H1 (cell line): ENCODE data around the gene FNDC10. TPM values are rescaled to one million over a fixed set of nuclear protein-coding genes. Genes with fewer than 3 reads are reported as not detected.

ENCODE experiments used
- CTCF ChIA-PET: fragments of 300-600 bp; sonication (Branson Sonifier 250); formaldehyde crosslinking; loops from one replicate; lab custom pipeline; 2021; ENCODE audit not compliant: partially characterized antibody; lab: Charles Lee
- POLR2A ChIA-PET: fragments of 300-600 bp; sonication (Branson Sonifier 250); formaldehyde crosslinking; loops from one replicate; lab custom pipeline; 2021; ENCODE audit warnings: inconsistent platforms; ENCODE audit not compliant: partially characterized antibody; lab: Charles Lee
- DNase-seq, 2 experiments: peaks; one replicate each; pipeline versions ENCODE4 v3.0.0 to v3.0.0-alpha.2; 2010 to 2022; ENCODE audit warnings: low spot score in 2 of 2, low read depth in 1 of 2, mixed read lengths in 1 of 2
- FAIRE-seq: peaks from 2 replicates; lab custom pipeline; 2011; peaks lifted over from hg19 to GRCh38; lab: Jason Lieb, UNC
- H2AFZ ChIP-seq: 2 replicates; pipeline ENCODE4 v1.8.1; 2012; ENCODE audit warnings: low read length, inconsistent platforms
- H2AK5ac ChIP-seq: 2 replicates; pipeline ENCODE4 v1.6.1; 2013; ENCODE audit warnings: low read depth, low read length
- H2BK120ac ChIP-seq: replicated peaks from 2 replicates; pipeline ENCODE3; 2013; ENCODE audit warnings: low read depth, low read length, inconsistent platforms
- H2BK12ac ChIP-seq: 2 replicates; pipeline ENCODE4 v1.6.1; 2013; ENCODE audit warnings: low read depth, low read length
- H2BK15ac ChIP-seq: 2 replicates; pipeline ENCODE4 v1.6.1; 2013; ENCODE audit warnings: low read length
- H2BK20ac ChIP-seq: 2 replicates; pipeline ENCODE4 v1.6.1; 2013; ENCODE audit warnings: low read length
- H2BK5ac ChIP-seq: 2 replicates; pipeline ENCODE4 v1.6.1; 2013; ENCODE audit warnings: low read depth, low read length
- H3K14ac ChIP-seq: 2 replicates; pipeline ENCODE4 v1.6.1; 2013; ENCODE audit warnings: inconsistent platforms; ENCODE audit not compliant: insufficient read length
- H3K18ac ChIP-seq: 2 replicates; pipeline ENCODE4 v1.6.1; 2013; ENCODE audit warnings: low read length; ENCODE audit errors: extremely low read depth
- H3K23ac ChIP-seq: 2 replicates; pipeline ENCODE4 v1.6.1; 2013; ENCODE audit warnings: inconsistent platforms; ENCODE audit not compliant: insufficient read length
- H3K23me2 ChIP-seq: 2 replicates; pipeline ENCODE4 v1.6.1; 2013; ENCODE audit warnings: low read depth, low read length
- H3K27ac ChIP-seq: 2 replicates; pipeline ENCODE4 v1.6.1; 2011; ENCODE audit warnings: low read depth, low read length, inconsistent platforms
- H3K27me3 ChIP-seq, 4 experiments: replicated peaks in 1 of 4; 1 replicate in 1 of 4; 2 replicates in 3 of 4; pipeline versions ENCODE4 v1.6.1 to v1.8.1; 2011 to 2013; ENCODE audit warnings: low read length in 3 of 4, mild to moderate bottlenecking in 3 of 4, inconsistent platforms in 2 of 4, mixed read lengths in 2 of 4, moderate library complexity in 1 of 4; ENCODE audit not compliant: control insufficient read depth in 3 of 4, insufficient read depth in 3 of 4; ENCODE audit errors: extremely low read depth in 1 of 4
- H3K36me3 ChIP-seq, 4 experiments: 2 replicates each; pipeline versions ENCODE4 v1.6.1 to v1.8.1; 2011 to 2013; ENCODE audit warnings: mild to moderate bottlenecking in 4 of 4, low read length in 3 of 4, moderate library complexity in 2 of 4, control low read depth in 1 of 4, inconsistent platforms in 1 of 4; ENCODE audit not compliant: insufficient read depth in 4 of 4, control insufficient read depth in 2 of 4
- H3K4ac ChIP-seq: replicated peaks from 2 replicates; pipeline ENCODE3; 2013; ENCODE audit warnings: low read length, low read depth, mixed read lengths, inconsistent platforms; ENCODE audit not compliant: insufficient read length
- H3K4me1 ChIP-seq, 4 experiments: replicated peaks in 1 of 4; 1 replicate in 1 of 4; 2 replicates in 3 of 4; pipeline versions ENCODE4 v1.6.1 to v1.8.1; 2011 to 2013; ENCODE audit warnings: low read length in 3 of 4, inconsistent platforms in 2 of 4, mixed read lengths in 1 of 4; ENCODE audit not compliant: insufficient read depth in 4 of 4, control insufficient read depth in 3 of 4
- H3K4me2 ChIP-seq, 2 experiments: 2 replicates each; pipeline versions ENCODE4 v1.6.1 to v1.8.1; 2011 to 2013; ENCODE audit warnings: low read depth in 2 of 2, low read length in 2 of 2, control low read depth in 1 of 2, inconsistent platforms in 1 of 2, mild to moderate bottlenecking in 1 of 2; ENCODE audit not compliant: insufficient read depth in 1 of 2
- H3K4me3 ChIP-seq, 4 experiments: fragments of 200-600, 300-600 bp in 1 of 4; sonication (generic), shearing (Covaris generic), sonication (Bioruptor Twin) in 1 of 4; 2 replicates each; pipeline versions ENCODE4 v1.5.1 to v1.8.1; 2011 to 2016; ENCODE audit warnings: low read length in 4 of 4, low read depth in 3 of 4, control low read depth in 2 of 4, inconsistent platforms in 2 of 4, mild to moderate bottlenecking in 2 of 4, mixed read lengths in 1 of 4, moderate library complexity in 1 of 4; ENCODE audit not compliant: insufficient read depth in 2 of 4; ENCODE audit errors: extremely low read depth in 1 of 4
- H3K56ac ChIP-seq: replicated peaks from 2 replicates; pipeline ENCODE3; 2013; ENCODE audit warnings: low read depth, mild to moderate bottlenecking, mixed read lengths, low read length, inconsistent platforms; ENCODE audit not compliant: insufficient read length
- H3K79me1 ChIP-seq: 2 replicates; pipeline ENCODE4 v1.6.1; 2013; ENCODE audit warnings: low read depth, low read length, control low read depth
- H3K79me2 ChIP-seq, 2 experiments: 2 replicates each; pipeline versions ENCODE4 v1.6.1 to v1.8.1; 2012 to 2013; ENCODE audit warnings: low read length in 2 of 2, mild to moderate bottlenecking in 2 of 2, inconsistent platforms in 1 of 2; ENCODE audit not compliant: insufficient read depth in 2 of 2, control insufficient read depth in 1 of 2
- H3K9ac ChIP-seq, 4 experiments: replicated peaks in 1 of 4; 1 replicate in 1 of 4; 2 replicates in 3 of 4; pipeline versions ENCODE4 v1.6.1 to v1.8.1; 2011 to 2013; ENCODE audit warnings: low read depth in 3 of 4, low read length in 3 of 4, control low read depth in 2 of 4, mild to moderate bottlenecking in 2 of 4, moderate library complexity in 2 of 4, inconsistent platforms in 1 of 4; ENCODE audit errors: extremely low read depth in 1 of 4
- H3K9me3 ChIP-seq, 2 experiments: 2 replicates each; pipeline versions ENCODE4 v1.6.1 to v1.8.1; 2012 to 2013; ENCODE audit warnings: mild to moderate bottlenecking in 2 of 2, moderate library complexity in 2 of 2, control low read depth in 1 of 2, inconsistent platforms in 1 of 2, low read depth in 1 of 2, low read length in 1 of 2, mixed read lengths in 1 of 2; ENCODE audit not compliant: insufficient read depth in 2 of 2
- H4K20me1 ChIP-seq, 2 experiments: replicated peaks in 1 of 2; 2 replicates each; pipeline versions ENCODE3 to v1.8.1; 2011 to 2013; ENCODE audit warnings: inconsistent platforms in 2 of 2, low read length in 2 of 2, mild to moderate bottlenecking in 1 of 2; ENCODE audit not compliant: insufficient read depth in 2 of 2, control insufficient read depth in 1 of 2
- H4K5ac ChIP-seq: 2 replicates; pipeline ENCODE4 v1.6.1; 2013; ENCODE audit warnings: low read length, low read depth, mixed read lengths, inconsistent platforms; ENCODE audit not compliant: insufficient read length
- H4K8ac ChIP-seq: 2 replicates; pipeline ENCODE4 v1.8.0; 2013; ENCODE audit warnings: mild to moderate bottlenecking, moderate library complexity, low read length, inconsistent platforms; ENCODE audit not compliant: insufficient read depth; ENCODE audit errors: extremely low read depth
- H4K91ac ChIP-seq: replicated peaks from 2 replicates; pipeline ENCODE3; 2013; ENCODE audit warnings: low read length, mixed read lengths, inconsistent platforms; ENCODE audit not compliant: insufficient read length
- ATF2 ChIP-seq: IDR thresholded peaks from 2 replicates; pipeline ENCODE4 v1.6.1; 2012; ENCODE audit warnings: low read length, inconsistent platforms
- CHD1 ChIP-seq: IDR thresholded peaks from 2 replicates; pipeline ENCODE4 v1.6.1; 2012; ENCODE audit warnings: low read depth, low read length, improper control_type of control experiment
- CHD2 ChIP-seq: IDR thresholded peaks from 2 replicates; pipeline ENCODE4 v1.6.1; 2012; ENCODE audit warnings: low read length, improper control_type of control experiment
- FOSL1 ChIP-seq: IDR thresholded peaks from 2 replicates; pipeline ENCODE4 v1.6.1; 2011; ENCODE audit warnings: mild to moderate bottlenecking, low read depth, low read length, moderate library complexity; ENCODE audit not compliant: insufficient read depth
- GABPA ChIP-seq: IDR thresholded peaks from 2 replicates; pipeline ENCODE4 v1.6.1; 2011; ENCODE audit warnings: mild to moderate bottlenecking, low read length, moderate library complexity, borderline replicate concordance; ENCODE audit not compliant: insufficient read depth
- GTF2F1 ChIP-seq: IDR thresholded peaks from 2 replicates; pipeline ENCODE4 v1.6.1; 2012; ENCODE audit warnings: low read depth, low read length, improper control_type of control experiment, borderline replicate concordance
- HDAC6 ChIP-seq: IDR thresholded peaks from one replicate; pipeline ENCODE4 v1.7.1; 2012; ENCODE audit warnings: low read depth, mild to moderate bottlenecking, inconsistent platforms, low read length, moderate library complexity
- PHF8 ChIP-seq: fragments of 200-600 bp; sonication (generic); conservative IDR thresholded peaks from 2 replicates; pipeline ENCODE4 v1.7.1; 2012; ENCODE audit warnings: low read depth, mild to moderate bottlenecking, inconsistent platforms, low read length, moderate library complexity
- SAP30 ChIP-seq: fragments of 300-600 bp; sonication (generic); IDR thresholded peaks from 2 replicates; pipeline ENCODE4 v1.7.1; 2012; ENCODE audit warnings: low read length, moderate library complexity, mild to moderate bottlenecking, inconsistent platforms; ENCODE audit not compliant: insufficient read depth, insufficient replicate concordance
- SIRT6 ChIP-seq: IDR thresholded peaks from one replicate; pipeline ENCODE4 v1.7.1; 2012; ENCODE audit warnings: low read length, inconsistent platforms
- SP2 ChIP-seq: IDR thresholded peaks from 2 replicates; pipeline ENCODE4 v1.6.1; 2012; ENCODE audit warnings: mild to moderate bottlenecking, low read length, inconsistent platforms
- TBP ChIP-seq: IDR thresholded peaks from 2 replicates; pipeline ENCODE4 v1.6.1; 2011; ENCODE audit warnings: low read depth, low read length, improper control_type of control experiment
- WGBS, 2 experiments: shearing (Covaris generic) in 1 of 2; methylation state at CpG; one replicate each; pipeline versions ENCODE4 v1.1.6 to v1.1.7; 2013 to 2015; ENCODE audit warnings: low lambda C conversion rate in 2 of 2, mixed read lengths in 2 of 2, inconsistent platforms in 1 of 2, low coverage in 1 of 2, missing lambda C conversion rate in 1 of 2; ENCODE audit not compliant: insufficient replicate concordance in 2 of 2, insufficient coverage in 1 of 2, insufficient read length in 1 of 2; ENCODE audit errors: extremely low coverage in 1 of 2, missing lambda C conversion rate in 1 of 2; 5-methylcytosine and 5-hydroxymethylcytosine counted together
- polyA plus RNA-seq, 7 experiments: library from polyadenylated mRNA; depleted of rRNA in 3 of 7; stranded (reverse) in 5 of 7; unstranded in 2 of 7; fragments of >200 nt in 5 of 7; fragments of 200-250 nt in 2 of 7; gene quantifications; 1 replicate in 5 of 7; 2 replicates in 1 of 7; 4 replicates in 1 of 7; pipeline versions ENCODE4 v1.2.1 to v1.2.3, GENCODE V29; 2011 to 2013; ENCODE audit warnings: missing spikeins in 2 of 7, mixed read lengths in 2 of 7
- total RNA-seq: library from RNA; stranded (reverse); fragmentation: NEBNext Ultra II Directional; extraction: Animal tissue kit (Norgen Biotek cat#: 25700); gene quantifications from 2 replicates; pipeline ENCODE4 v1.2.1, GENCODE V29; 2021

Gene FNDC10
- total and polyA plus RNA-seq, 2 of the 8 experiments (the other 6 are each of a cell fraction or from before 2014, with no cell fraction given): 19.0 to 21.8 TPM

GRCh38 chr1:1554550-1554925 lies 45.4 kb downstream of the FNDC10 start:
- Histone ChIP-seq H2BK120ac (no peak overlapping the region), H3K36me3 (no peaks in the 10 kb centered on the region; a peak in 1 of 8 replicates), H2BK20ac (no peak overlapping the region), H3K27ac (no peak overlapping the region), H3K14ac (no peak overlapping the region), H2BK12ac (no peak overlapping the region), H4K5ac (no peak overlapping the region), H3K18ac (no peak overlapping the region), H4K8ac (no peak overlapping the region), H3K79me2 (peaks cover 0 to 19% of the 10 kb centered on the region in 2 experiments; a peak in 1 of 4 replicates), H3K9ac (no peak overlapping the region), H3K4me3 (no peak overlapping the region), H3K79me1 (peaks cover 12% of the 10 kb centered on the region), H4K20me1 (peaks cover 13 to 28% of the 10 kb centered on the region in 2 experiments), H3K4me2 (no peak overlapping the region), H3K27me3 (no peaks in the 10 kb centered on the region), H3K23me2 (no peaks in the 10 kb centered on the region), H2AK5ac (no peak overlapping the region), H3K4ac (no peak overlapping the region), H2BK5ac (no peak overlapping the region), H2AFZ (no peak overlapping the region), H4K91ac (no peak overlapping the region), H3K23ac (no peak overlapping the region), H2BK15ac (no peak overlapping the region), H3K9me3 (no peaks in the 10 kb centered on the region), H3K56ac (no peak overlapping the region), H3K4me1 (no peaks in the 10 kb centered on the region; a peak in 2 of 7 replicates)
- POLR2A ChIA-PET: interaction anchor here (1.0 to 23.0 kb wide), 5 partner anchors 2 to 74 kb away, joined by 3 to 367 read pairs (median 5); no protein-coding TSS in a partner anchor
- no peak for FAIRE-seq
- 92% methylated on average over 13 of the region's 13 CpGs; no CpG with 5 or more reads in 1 of the 2 experiments for WGBS, 2 experiments
- DNase-seq: no peak
- CTCF ChIA-PET: interaction anchor here (0.6 to 2.1 kb wide), 5 partner anchors 8 to 273 kb away, joined by 3 to 15 read pairs (median 5); no protein-coding TSS in a partner anchor
- TF ChIP-seq CHD1 (no peak), GTF2F1 (no peak), HDAC6 (no peak), GABPA (no peak), TBP (no peak), PHF8 (no peak), CHD2 (no peak), ATF2 (no peak), SP2 (no peak), SIRT6 (no peak), FOSL1 (no peak), SAP30 (no peak)
